ENCODE results near the gene COL4A1. TPM values are rescaled to one million over a fixed set of nuclear protein-coding genes. Genes with fewer than 3 reads are reported as not detected.

Gene COL4A1
- total RNA-seq, 1 donor from 2014 or later, result 5,210 TPM

- TF ChIP-seq CTCF (IDR thresholded peaks at IDR 0.05), result no peak
- H3K9me3 Mint-ChIP-seq (ENCODE audit: low read depth), result no peaks in the 10 kb centered on the region
- peaks cover 2% of the 10 kb centered on the region for H3K36me3 Mint-ChIP-seq (ENCODE audit: low read depth)
- peaks cover 56% of the 10 kb centered on the region for H3K4me1 Mint-ChIP-seq (ENCODE audit: low read depth)
- H3K27ac Mint-ChIP-seq (ENCODE audit: unreplicated experiment), result no peak overlapping the region
- no peak for DNase-seq (ENCODE audit: low spot score)
- no peak overlapping the region for H3K4me3 Mint-ChIP-seq (ENCODE audit: unreplicated experiment)
- H3K27me3 Mint-ChIP-seq (ENCODE audit: low read depth), result no peaks in the 10 kb centered on the region
Measured at GRCh38 chr13:110129076-110129475, 177.9 kb downstream of the COL4A1 start.

GRCh38 chr13:110128546-110128945 is 178.4 kb downstream of the COL4A1 start:
- Mint-ChIP-seq H3K36me3 (ENCODE audit: low read depth) (peaks cover 2% of the 10 kb centered on the region), H3K4me3 (ENCODE audit: unreplicated experiment) (no peak overlapping the region), H3K27ac (ENCODE audit: unreplicated experiment) (peak overlapping the region; percentile 37), H3K4me1 (ENCODE audit: low read depth) (peaks cover 62% of the 10 kb centered on the region), H3K27me3 (ENCODE audit: low read depth) (no peaks in the 10 kb centered on the region), H3K9me3 (ENCODE audit: low read depth) (no peaks in the 10 kb centered on the region)
- TF ChIP-seq CTCF (IDR thresholded peaks at IDR 0.05), result no peak
- DNase-seq (ENCODE audit: low spot score), result no peak

- Mint-ChIP-seq H3K36me3 (ENCODE audit: low read depth) (peaks cover 2% of the 10 kb centered on the region), H3K4me1 (ENCODE audit: low read depth) (peaks cover 65% of the 10 kb centered on the region), H3K9me3 (ENCODE audit: low read depth) (no peaks in the 10 kb centered on the region), H3K27ac (ENCODE audit: unreplicated experiment) (peak overlapping the region; percentile 62), H3K4me3 (ENCODE audit: unreplicated experiment) (no peak overlapping the region), H3K27me3 (ENCODE audit: low read depth) (no peaks in the 10 kb centered on the region)
- DNase-seq (ENCODE audit: low spot score), result no peak
- no peak for TF ChIP-seq CTCF (IDR thresholded peaks at IDR 0.05)
Measured at GRCh38 chr13:110127986-110128511, 178.9 kb downstream of the COL4A1 start.

- H3K27me3 Mint-ChIP-seq (ENCODE audit: low read depth), result no peaks in the 10 kb centered on the region
- peaks cover 67% of the 10 kb centered on the region for H3K4me1 Mint-ChIP-seq (ENCODE audit: low read depth)
- TF ChIP-seq CTCF (IDR thresholded peaks at IDR 0.05), result no peak
- no peak for DNase-seq (ENCODE audit: low spot score)
- H3K4me3 Mint-ChIP-seq (ENCODE audit: unreplicated experiment), result peak overlapping the region; percentile 37
- peak overlapping the region; percentile 84 for H3K27ac Mint-ChIP-seq (ENCODE audit: unreplicated experiment)
- no peaks in the 10 kb centered on the region for H3K9me3 Mint-ChIP-seq (ENCODE audit: low read depth)
- peaks cover 2% of the 10 kb centered on the region for H3K36me3 Mint-ChIP-seq (ENCODE audit: low read depth)
Measured at GRCh38 chr13:110126391-110126961, 180.5 kb downstream of the COL4A1 start.

- Mint-ChIP-seq H3K4me3 (ENCODE audit: unreplicated experiment) (peak overlapping the region; percentile 37), H3K27ac (ENCODE audit: unreplicated experiment) (peak overlapping the region; percentile 84), H3K9me3 (ENCODE audit: low read depth) (no peaks in the 10 kb centered on the region), H3K36me3 (ENCODE audit: low read depth) (peaks cover 2% of the 10 kb centered on the region), H3K27me3 (ENCODE audit: low read depth) (no peaks in the 10 kb centered on the region), H3K4me1 (ENCODE audit: low read depth) (peaks cover 68% of the 10 kb centered on the region)
- no peak for TF ChIP-seq CTCF (IDR thresholded peaks at IDR 0.05)
- DNase-seq (ENCODE audit: low spot score), result no peak
Measured at GRCh38 chr13:110125613-110126272, 181.2 kb downstream of the COL4A1 start.

Measured in chondrocyte (in vitro differentiated cells).